GM12891 (cell line): ENCODE measurements around the gene OR10H5.
"Not testable (repeated sequence)": the region's sequence is repeated elsewhere in the genome, so short reads cannot be mapped to it uniquely, and the experiment has no call there.

Experiments used
- DNase-seq: peaks from one replicate; pipeline ENCODE4 v3.0.0; 2011; ENCODE audit warnings: low spot score; ENCODE audit not compliant: insufficient read length
- FAIRE-seq: peaks from 2 replicates; lab custom pipeline; 2011; peaks lifted over from hg19 to GRCh38; lab: Jason Lieb, UNC
- PAX5 ChIP-seq: IDR thresholded peaks from 2 replicates; pipeline ENCODE4 v1.6.1; 2011; ENCODE audit warnings: low read length, moderate library complexity, mild to moderate bottlenecking; ENCODE audit not compliant: insufficient read depth, severe bottlenecking
- POLR2A ChIP-seq: IDR thresholded peaks from 2 replicates; pipeline ENCODE4 v1.6.1; 2011; ENCODE audit warnings: low read depth, low read length, control low read depth
- POLR2AphosphoS5 ChIP-seq: IDR thresholded peaks from 2 replicates; pipeline ENCODE4 v1.6.1; 2011; ENCODE audit warnings: low read depth, low read length, control low read depth
- POU2F2 ChIP-seq: IDR thresholded peaks from 2 replicates; pipeline ENCODE4 v1.6.1; 2011; ENCODE audit warnings: low read depth, mild to moderate bottlenecking, control low read depth, low read length, moderate library complexity
- SPI1 ChIP-seq: IDR thresholded peaks from 2 replicates; pipeline ENCODE4 v1.6.1; 2011; ENCODE audit warnings: low read depth, low read length, control low read depth
- TAF1 ChIP-seq: IDR thresholded peaks from 2 replicates; pipeline ENCODE4 v1.6.1; 2011; ENCODE audit warnings: low read depth, low read length, control low read depth

Gene OR10H5

DNA sequence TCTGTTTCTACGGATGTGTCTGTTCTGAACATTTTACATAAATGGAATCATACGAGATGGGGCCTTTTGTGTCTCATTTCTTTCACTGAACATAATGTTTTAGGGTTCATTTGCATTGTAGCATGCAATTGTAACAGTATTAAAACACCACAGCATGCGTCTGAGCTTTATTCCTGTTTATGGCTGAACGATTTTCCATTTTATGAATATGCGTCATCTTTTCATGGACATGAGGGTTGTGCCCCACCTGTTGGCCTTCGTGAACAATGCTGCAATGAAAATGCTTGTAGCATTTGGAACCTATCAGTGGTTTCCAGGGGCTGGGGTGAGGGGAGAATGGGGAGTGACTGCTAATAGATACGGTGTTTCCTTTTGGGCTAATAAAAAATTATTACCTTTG is 22.9 kb downstream of the OR10H5 start:
- DNase-seq = no peak
- FAIRE-seq = peak; percentile 33
- no peak for TF ChIP-seq TAF1
- TF ChIP-seq PAX5 = no peak
- TF ChIP-seq POLR2AphosphoS5 = no peak
- TF ChIP-seq POLR2A = no peak

DNA sequence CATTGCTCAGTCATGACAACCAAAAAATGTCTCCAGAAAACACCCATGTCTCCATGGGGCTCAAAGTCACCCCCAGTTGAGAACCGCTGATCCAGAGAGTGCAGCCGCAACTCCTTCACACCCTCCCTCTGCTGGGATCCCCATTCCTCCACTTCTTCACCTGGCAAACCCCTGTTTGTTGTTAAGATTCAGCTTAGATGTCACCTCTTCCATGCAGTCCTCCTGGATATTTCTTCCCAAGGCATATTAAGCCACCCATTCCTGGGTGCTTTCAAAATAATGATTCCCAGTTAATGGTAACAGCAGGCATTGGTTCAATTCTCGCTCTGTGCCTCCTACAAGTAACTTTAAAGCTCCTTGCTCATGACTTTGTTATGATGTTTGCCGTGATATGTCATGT is 24.0 kb downstream of the OR10H5 start:
- no peak for TF ChIP-seq SPI1
- no peak for TF ChIP-seq POLR2A
- TF ChIP-seq POLR2AphosphoS5 = no peak
- no peak for TF ChIP-seq TAF1
- no peak for TF ChIP-seq PAX5
- TF ChIP-seq POU2F2 = no peak
- DNase-seq (no peak), FAIRE-seq (no peak)

DNA sequence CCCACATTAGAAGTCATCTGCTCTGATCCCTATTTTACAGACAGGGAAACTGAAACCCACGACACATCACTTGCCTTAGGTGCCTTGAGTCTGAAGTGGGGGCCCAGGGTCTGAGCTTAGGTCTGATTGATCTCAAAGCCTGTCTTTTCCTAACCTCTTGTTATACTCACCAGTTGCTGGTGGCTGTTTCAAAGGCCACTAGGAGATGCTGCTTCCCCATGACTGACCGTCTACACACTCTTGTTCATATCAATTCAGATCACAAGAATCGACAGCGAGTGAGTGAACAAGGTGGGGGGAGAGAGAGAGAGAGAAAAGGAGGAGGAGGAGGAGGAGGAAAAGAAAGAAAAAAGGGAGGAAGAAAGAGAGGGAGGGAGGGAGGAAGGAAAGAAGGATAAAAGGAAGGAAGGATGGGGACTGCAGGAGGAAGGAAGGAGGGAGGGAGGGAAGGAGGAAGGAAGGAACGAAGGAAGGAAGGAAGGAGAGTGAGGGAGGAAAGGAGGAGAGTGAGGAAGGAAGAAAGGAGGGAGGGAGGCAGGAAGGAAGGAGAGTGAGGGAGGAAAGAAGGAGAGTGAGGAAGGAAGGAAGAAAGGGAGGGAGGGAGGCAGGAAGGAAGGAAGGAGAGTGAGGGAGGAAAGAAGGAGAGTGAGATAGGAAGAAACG is 24.7 kb downstream of the OR10H5 start:
- no peak for FAIRE-seq
- TF ChIP-seq SPI1 (no peak), POLR2AphosphoS5 (no peak), PAX5 (no peak), TAF1 (no peak), POU2F2 (no peak), POLR2A (no peak)
- no peak for DNase-seq

DNA sequence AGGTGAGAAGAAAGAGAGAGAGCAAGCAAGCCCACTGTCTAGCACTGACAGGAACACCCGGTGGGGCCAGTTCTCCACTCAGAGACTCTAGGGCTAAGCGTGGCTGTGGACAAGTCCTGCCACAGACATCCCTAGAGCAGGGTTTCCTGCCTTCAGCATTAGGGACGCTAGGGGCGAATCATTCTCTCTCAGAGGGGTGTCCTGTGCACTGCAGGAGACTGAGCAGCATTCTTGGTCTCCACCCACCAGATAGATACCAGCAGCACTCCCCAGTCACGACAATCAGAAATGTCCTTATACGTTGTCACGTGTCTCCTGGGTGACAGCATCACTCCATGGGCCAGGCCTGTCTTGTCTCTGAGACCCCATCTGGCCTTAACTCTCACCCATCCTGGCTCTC is 26.5 kb downstream of the OR10H5 start:
- no peak for TF ChIP-seq POU2F2
- FAIRE-seq (no peak), DNase-seq (no peak)

DNA sequence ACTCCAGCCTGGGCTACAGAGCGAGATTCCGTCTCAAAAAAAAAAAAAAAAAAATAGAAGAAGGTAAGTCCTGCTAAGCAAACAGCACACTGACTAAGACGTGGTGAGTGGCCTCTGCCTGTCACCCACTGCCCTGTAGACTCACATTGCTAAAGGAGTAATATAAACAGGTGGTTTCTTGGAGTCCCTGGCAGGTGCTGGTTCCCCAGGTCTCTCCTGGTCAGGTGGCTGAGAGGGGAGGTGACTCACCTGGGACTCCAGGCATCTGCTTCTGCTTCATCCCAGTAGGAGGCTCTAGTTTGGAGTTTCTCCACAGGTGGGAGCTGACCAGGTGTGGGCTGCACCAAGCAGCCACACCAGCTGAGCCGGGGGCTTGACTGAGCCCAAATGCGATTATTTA is 27.8 kb downstream of the OR10H5 start, which contains the start of gene OR10H1:
Gene OR10H1, minus strand, starts transcription at position 359 of the 400 bp plus-strand sequence. CDS start 7,627 bp downstream, outside the sequence.
- no peak for FAIRE-seq
- no peak for DNase-seq
- no peak for TF ChIP-seq POLR2A
- no peak for TF ChIP-seq PAX5
- TF ChIP-seq POU2F2 = no peak
- no peak for TF ChIP-seq POLR2AphosphoS5
- TF ChIP-seq TAF1 = no peak
- no peak for TF ChIP-seq SPI1

DNA sequence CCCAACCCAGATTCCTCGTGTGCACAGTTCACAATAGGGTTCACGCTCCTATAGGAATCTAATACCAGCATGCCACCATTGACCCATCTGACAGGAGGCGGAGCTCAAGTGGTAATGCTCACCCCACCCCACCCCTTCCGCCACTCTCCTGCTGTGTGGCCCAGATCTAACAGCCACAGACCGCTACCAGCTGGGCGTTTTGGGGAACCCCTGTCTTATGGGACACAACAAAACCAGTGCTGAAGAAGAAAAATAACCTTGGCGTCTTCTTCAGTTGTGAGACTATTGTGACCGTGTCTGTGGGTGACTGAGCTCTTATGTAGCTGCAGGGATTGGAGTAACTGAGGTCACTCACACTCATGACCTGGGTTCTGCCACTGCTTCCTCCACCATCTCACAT is 33.2 kb downstream of the OR10H5 start:
- TF ChIP-seq PAX5 (no peak), POU2F2 (no peak), TAF1 (no peak), POLR2AphosphoS5 (no peak), POLR2A (no peak), SPI1 (no peak)
- no peak for FAIRE-seq
- DNase-seq = no peak

DNA sequence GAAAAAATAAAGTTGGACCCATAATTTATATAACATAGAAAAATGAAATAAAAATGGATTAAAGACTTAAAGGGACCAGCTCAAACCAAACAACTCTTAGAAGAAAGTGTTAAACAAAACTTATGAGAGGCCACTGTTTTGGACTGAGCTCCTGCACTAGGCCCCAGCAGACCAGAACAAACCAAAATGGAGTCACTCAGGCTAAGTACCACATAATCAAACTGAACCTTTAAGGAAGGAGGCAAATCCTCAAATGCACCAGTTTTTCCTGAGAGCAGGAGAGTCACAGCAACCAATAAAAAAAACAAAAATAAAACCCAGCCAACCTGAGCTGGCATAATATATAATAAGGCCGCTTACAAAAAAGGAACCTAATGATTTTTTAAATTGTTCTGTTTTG is 38.3 kb downstream of the OR10H5 start:
- FAIRE-seq (no peak), DNase-seq (no peak)
- TF ChIP-seq PAX5 = no peak
- TF ChIP-seq TAF1 = no peak
- no peak for TF ChIP-seq POU2F2
- no peak for TF ChIP-seq SPI1
- no peak for TF ChIP-seq POLR2A
- TF ChIP-seq POLR2AphosphoS5 = no peak

DNA sequence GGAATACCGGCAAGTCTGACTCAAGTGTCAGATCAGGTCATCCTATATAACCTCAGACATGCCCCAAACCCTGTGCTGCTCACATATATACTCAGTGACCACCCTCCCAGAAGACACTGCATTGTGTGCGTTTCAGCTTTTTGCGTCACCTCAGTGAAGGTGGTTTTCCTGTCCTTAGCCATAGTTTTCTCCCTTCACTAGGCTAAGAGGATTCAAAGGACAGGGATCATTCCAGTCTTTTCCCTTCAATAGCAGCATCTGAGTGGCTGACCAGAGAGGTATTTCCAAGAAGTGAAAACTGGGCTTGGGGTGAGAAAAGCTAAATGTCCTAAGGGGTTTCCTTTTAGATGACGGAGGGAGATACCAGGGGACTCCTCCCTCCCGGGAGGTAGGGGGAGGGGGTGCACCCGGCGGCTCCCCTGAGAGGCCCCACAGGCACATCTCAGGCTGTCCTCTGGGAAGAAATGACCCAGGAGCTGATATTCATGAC is 40.7 kb downstream of the OR10H5 start:
- FAIRE-seq = no peak
- no peak for TF ChIP-seq TAF1
- TF ChIP-seq SPI1 = no peak
- no peak for TF ChIP-seq POLR2A
- TF ChIP-seq PAX5 = no peak
- TF ChIP-seq POLR2AphosphoS5 = no peak
- no peak for TF ChIP-seq POU2F2
- no peak for DNase-seq

DNA sequence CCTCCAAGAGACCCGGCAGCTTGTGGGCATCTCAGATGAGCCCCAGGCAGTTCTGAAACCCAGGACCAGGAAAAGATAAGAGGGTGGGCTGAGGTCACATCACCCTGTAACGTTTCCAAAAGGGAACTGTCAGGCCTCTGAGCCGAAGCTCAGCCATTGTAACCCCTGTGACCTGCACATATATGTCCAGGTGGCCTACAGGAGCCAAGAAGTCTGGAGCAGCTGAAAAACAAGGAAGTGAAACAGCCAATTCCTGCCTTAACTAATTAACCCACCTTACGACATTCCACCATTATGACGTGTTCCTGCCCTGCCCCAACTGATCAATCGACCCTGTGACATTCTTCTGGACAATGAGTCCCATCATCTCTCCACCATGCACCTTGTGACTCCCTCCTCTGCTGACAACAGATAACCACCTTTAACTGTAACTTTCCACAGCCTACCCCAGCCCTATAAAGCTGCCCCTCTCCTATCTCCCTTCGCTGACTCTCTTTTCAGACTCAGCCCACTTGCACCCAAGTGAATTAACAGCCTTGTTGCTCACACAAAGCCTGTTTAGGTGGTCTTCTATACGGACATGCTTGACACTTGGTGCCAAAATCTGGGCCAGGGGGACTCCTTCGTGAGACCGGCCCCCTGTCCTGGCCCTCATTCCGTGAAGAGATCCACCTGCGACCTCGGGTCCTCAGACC is 41.3 kb downstream of the OR10H5 start:
- FAIRE-seq, DNase-seq: not testable (repeated sequence)
- 0 out of 2 replicates have a peak, but pooled peaks have one; percentile 32 for TF ChIP-seq SPI1

DNA sequence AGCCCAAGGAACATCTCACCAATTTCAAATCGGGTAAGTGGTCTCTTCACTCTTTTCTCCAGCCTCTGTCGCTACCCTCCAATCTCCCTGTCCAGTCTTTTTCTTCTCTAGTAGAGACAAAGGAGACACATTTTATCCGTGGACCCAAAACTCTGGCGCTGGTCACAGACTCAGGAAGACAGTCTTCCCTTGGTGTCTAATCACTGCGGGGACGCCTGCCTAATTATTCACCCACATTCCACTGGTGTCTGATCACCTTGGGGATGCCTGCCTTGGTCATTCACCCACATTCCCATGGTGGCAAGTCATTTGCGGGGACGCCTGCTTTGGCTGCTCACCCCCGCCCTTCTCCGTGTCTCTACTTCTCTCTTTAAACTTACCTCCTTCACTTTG is 41.8 kb downstream of the OR10H5 start:
- DNase-seq (no peak), FAIRE-seq (no peak)
- TF ChIP-seq POLR2AphosphoS5 (no peak), TAF1 (no peak), POLR2A (no peak), PAX5 (no peak), SPI1 (no peak), POU2F2 (no peak)
